OCI-M1 (cell line): ENCODE measurements around the gene SIAH2.
A peak's percentile ranks its signal among the peaks of the same experiment; 100 is the strongest.

ENCODE experiments used
- DNase-seq: peaks from one replicate; lab custom pipeline; 2025; lab: John Stamatoyannopoulos, UW

Gene SIAH2

GRCh38 chr3:150748684-150749047 is 14.3 kb downstream of the SIAH2 start:
- DNase-seq: no peak

- DNase-seq: no peak
These were observed 14.9 kb downstream of the SIAH2 start for GRCh38 chr3:150747886-150748683.

GRCh38 chr3:150746791-150747590 is 16.0 kb downstream of the SIAH2 start:
- no peak for DNase-seq

GRCh38 chr3:150745832-150746231 is 17.1 kb downstream of the SIAH2 start:
- no peak for DNase-seq

GRCh38 chr3:150744919-150745211 is 18.1 kb downstream of the SIAH2 start:
- DNase-seq: no peak

GRCh38 chr3:150744041-150744918 is 18.7 kb downstream of the SIAH2 start:
- DNase-seq: no peak

- DNase-seq: no peak
These were observed 19.5 kb downstream of the SIAH2 start for GRCh38 chr3:150743508-150743907.

GRCh38 chr3:150742679-150743078 is 20.3 kb downstream of the SIAH2 start:
- no peak for DNase-seq

GRCh38 chr3:150742141-150742523 is 20.8 kb downstream of the SIAH2 start:
- no peak for DNase-seq

- DNase-seq: no peak
These were observed 21.4 kb downstream of the SIAH2 start for GRCh38 chr3:150741497-150742140.

GRCh38 chr3:150740733-150741496 is 22.1 kb downstream of the SIAH2 start:
- DNase-seq: no peak

GRCh38 chr3:150739877-150740645 is 22.9 kb downstream of the SIAH2 start:
- DNase-seq: peak; percentile 70

- no peak for DNase-seq
These were observed 23.6 kb downstream of the SIAH2 start for GRCh38 chr3:150739200-150739863.

GRCh38 chr3:150738688-150739087 is 24.3 kb downstream of the SIAH2 start:
- DNase-seq: peak; percentile 66

- DNase-seq: peak; percentile 76
These were observed 24.9 kb downstream of the SIAH2 start for GRCh38 chr3:150737874-150738679.

GRCh38 chr3:150736903-150737832 is 25.8 kb downstream of the SIAH2 start:
- DNase-seq: peak; percentile 42

GRCh38 chr3:150736316-150736719 is 26.7 kb downstream of the SIAH2 start:
- no peak for DNase-seq

GRCh38 chr3:150734795-150735119 is 28.2 kb downstream of the SIAH2 start:
- no peak for DNase-seq
